NCI-H1092 treated with DMSO at 0.1 percent for 48 hours (cell line): Measurements from ENCODE around the gene CLCN6.
A peak's percentile ranks its signal among the peaks of the same experiment; 100 is the strongest.

Experiments
- DNase-seq: peaks from one replicate; lab custom pipeline; 2025; lab: John Stamatoyannopoulos, UW

The CLCN6 gene

DNA sequence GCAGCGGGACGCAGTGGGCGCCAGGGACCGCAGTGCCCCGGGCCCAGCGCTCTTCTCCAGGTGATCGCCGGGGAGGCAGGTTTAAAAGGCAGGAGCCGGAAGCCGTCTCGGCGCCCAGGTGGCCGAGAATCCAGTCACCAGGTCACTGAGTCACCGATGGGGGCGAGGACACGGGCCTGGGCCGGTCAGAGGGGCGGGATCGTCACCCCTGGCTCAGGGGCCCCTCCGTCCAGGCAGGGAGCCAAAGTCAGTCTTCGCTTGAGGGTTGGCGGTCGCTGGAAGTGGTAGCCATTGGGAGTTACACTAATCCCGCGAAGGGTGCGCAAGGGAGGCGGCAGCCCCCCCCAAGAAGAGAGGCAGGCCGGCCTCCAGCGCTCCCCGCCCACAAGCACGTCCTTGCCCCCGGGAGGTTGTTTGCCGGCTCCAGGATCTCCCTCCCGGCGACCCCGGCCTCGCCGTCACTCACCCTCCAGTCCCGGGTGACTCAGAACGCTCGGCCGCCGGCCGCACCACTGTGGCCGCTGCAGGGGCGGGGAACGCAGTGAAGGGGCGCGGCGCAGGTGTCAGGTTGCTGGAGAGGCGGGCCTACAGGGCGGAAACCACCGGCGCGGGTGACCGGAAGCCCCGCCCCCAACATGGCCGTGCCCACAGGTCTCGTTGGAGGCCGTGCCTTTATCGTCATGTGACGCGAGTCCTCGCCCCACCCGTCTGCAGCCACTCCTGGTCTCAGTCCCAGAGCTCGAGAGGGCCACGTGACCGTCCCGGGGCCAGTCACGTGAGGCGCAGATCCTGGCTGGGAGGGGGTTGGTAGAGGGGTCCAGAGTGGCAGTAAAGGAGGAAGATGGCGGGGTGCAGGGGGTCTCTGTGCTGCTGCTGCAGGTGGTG, at the start of gene CLCN6, which contains the start of gene MTHFR:
TSS of gene CLCN6 (plus strand) at position 770 of the 885 bp plus-strand sequence. CDS start at position 842, 72 bp downstream.
TSS of gene MTHFR (minus strand) at position 543 of the 885 bp plus-strand sequence. CDS start 2,848 bp downstream, outside the sequence.
- peak; percentile 99 for DNase-seq

DNA sequence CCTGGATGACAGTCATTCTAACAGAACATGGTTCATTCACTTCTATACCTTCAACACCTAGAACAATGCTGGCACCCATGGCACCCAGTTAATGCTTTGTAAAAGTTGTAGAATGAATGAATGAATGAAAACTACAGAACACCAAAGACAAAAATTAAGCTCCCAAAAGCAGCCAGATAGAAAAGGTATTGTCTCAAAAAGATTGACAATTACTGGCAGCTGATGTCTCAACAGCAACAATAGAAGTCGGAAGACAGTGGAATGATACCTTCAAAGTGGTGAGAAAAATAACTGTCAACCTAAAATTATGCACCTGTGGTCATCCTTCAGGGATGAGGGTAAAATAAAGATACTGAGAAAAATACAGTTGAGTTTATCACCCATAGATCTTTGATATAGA, 48.9 kb upstream of the CLCN6 start:
- DNase-seq, result no peak

DNA sequence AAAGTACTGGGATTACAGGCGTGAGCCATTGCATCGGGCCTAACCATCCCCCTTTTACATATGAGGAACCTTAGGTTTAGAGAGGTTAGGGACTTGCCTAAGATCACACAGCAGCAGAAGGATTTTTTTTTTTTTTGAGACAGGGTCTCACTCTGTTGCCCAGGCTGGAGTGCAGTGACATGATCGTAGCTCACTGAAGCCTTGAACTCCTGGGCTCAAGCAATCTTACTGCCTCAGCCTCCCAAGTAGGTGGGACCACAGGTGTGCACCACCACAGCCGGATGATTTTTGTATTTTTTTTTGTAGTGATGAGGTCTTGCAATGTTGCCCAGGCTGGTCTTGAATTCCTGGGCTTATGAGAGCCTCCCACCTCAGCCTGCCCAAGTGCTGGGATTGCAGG, 46.2 kb upstream of the CLCN6 start:
- DNase-seq, result no peak

DNA sequence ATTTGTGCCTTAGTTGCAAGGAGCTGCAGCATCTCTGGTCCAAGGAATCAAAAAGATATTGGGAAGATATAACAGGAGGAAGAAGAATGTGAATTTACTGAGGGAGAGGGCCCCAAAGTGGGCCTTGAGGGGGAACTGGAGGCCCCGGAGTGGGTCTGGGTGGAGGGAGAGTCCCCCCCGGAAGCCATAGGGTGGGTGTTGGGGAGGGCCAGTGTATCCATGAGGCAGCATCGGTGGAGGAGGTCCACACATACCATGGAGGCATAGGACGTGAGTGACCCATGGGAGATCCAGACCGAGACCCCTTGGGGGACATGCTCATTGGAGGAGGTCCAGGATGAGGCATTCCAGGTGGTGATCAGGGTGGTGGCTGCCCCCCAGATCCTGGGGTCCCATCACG, 44.7 kb upstream of the CLCN6 start:
- DNase-seq, result no peak

DNA sequence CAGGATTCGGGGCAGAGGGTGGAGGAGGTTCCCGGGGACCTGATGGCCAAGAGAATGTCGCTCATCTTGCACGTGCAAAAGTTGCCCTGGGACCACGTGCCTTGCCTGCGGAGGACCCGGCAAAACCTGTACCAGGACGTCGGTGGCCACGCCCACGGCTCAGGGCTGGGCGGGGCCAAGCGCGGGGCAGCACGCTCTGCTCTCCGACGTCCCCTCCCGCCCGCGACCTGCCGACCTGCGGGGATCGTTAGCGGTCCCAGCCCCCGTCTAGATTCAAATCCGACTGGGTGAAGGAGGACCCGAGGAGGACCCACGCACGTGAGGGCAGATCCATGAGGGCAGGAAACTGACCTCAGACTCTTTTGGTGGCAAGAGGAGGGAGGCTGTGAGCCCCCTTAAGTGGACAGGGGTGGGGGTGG, 44.0 kb upstream of the CLCN6 start, which contains the start of gene C1orf167:
TSS of gene C1orf167 (plus strand) at position 206 of the 419 bp plus-strand sequence. CDS start 2,208 bp downstream, outside the sequence.
- DNase-seq, result no peak

- DNase-seq, result no peak
Measured at GRCh38 chr1:11764115-11764514, 41.9 kb upstream of the CLCN6 start.

DNA sequence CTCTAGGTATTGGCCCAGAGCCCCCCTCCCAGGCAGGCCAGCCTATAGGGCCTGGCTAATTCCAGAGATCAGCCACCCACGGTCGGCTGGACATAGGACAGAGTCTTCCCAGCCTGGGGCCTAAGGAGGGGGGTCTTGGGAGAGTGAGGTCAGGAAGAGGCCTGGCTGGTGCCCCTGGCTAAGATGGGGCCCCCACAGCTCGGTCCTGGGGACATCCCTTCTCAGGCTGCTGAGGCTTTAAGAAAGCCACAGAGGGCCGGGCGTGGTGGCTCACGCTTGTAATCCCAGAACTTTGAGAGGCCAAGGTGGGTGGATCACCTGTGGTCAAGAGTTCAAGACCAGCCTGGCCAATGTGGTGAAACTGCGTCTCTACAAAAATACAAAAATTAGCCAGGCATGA, 41.5 kb upstream of the CLCN6 start:
- no peak for DNase-seq

- DNase-seq, result no peak
Measured at GRCh38 chr1:11765661-11766428, 40.1 kb upstream of the CLCN6 start.

GRCh38 chr1:11766429-11766776, 39.6 kb upstream of the CLCN6 start:
- no peak for DNase-seq

GRCh38 chr1:11767922-11768704, 37.9 kb upstream of the CLCN6 start:
- no peak for DNase-seq

- no peak for DNase-seq
Measured at GRCh38 chr1:11768821-11769220, 37.2 kb upstream of the CLCN6 start.

DNA sequence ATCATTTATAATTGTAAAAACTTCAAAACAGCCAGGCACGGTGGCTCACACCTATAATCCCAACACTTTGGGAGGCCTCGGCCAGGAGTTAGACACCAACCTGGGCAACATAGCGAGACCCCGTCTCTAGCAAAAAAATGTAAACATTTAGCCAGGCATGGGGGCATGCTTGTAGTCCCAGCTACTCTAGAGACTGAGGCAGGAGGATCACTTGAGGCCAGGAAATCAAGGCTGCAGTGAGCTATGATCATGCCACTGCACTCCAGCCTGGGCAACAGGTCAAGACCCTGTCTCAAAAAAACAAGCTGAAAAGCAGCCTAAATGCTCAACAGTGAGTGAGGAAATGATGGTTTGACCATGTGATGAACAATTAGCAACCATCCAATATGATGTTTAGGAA, 36.7 kb upstream of the CLCN6 start:
- DNase-seq, result no peak

GRCh38 chr1:11770011-11770410, 36.0 kb upstream of the CLCN6 start:
- DNase-seq, result no peak

DNA sequence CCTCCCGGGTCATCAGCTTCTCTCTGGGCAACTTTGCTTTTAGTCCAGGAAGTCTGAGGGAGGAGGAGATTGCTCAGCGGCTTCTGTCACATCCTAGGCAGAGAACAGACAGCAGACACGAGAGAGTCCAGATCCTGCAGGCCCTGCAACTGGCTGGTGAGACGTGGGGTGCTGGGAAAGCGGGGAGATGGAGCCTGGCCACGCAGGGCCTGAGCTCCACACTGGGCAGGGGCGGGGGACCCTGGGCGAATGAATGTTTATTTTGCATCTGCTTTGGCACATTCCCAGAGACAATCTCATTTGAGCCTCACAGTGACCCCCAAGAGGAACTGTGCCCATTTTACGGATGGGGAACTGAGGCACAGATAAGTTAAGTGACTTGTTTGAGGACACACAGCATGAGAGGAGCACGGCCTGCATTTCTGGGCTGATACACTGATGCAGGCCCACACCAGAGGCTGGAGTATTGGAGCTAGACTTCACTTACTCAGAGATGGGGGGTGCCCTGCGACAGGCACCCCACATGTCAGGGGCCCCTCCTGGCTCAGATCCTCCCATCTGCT, 34.4 kb upstream of the CLCN6 start:
- no peak for DNase-seq

GRCh38 chr1:11772458-11772857, 33.5 kb upstream of the CLCN6 start:
- DNase-seq, result no peak

DNA sequence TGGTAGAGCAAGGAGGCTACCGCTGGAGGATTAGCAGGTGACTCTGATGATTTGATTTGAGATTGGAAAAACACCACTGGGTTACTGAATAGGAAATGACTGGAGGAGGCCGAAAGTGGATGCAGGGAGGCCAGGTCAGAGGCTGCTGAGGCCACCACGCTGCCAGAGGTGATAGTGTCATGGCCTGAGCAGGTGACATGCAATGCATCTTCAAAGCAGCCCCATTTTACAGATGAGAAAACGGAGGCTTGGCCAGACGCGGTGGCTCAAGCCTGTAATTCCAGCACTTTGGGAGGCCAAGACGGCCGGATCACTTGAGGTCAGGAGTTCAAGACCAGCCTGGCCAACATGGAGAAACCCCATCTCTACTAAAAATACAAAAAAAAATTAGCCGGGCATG, 31.2 kb upstream of the CLCN6 start:
- DNase-seq, result no peak

GRCh38 chr1:11777658-11778322, 28.2 kb upstream of the CLCN6 start:
- DNase-seq, result no peak

- DNase-seq, result no peak
Measured at GRCh38 chr1:11778336-11778735, 27.7 kb upstream of the CLCN6 start.

GRCh38 chr1:11778844-11779623, 27.0 kb upstream of the CLCN6 start:
- DNase-seq, result no peak

DNA sequence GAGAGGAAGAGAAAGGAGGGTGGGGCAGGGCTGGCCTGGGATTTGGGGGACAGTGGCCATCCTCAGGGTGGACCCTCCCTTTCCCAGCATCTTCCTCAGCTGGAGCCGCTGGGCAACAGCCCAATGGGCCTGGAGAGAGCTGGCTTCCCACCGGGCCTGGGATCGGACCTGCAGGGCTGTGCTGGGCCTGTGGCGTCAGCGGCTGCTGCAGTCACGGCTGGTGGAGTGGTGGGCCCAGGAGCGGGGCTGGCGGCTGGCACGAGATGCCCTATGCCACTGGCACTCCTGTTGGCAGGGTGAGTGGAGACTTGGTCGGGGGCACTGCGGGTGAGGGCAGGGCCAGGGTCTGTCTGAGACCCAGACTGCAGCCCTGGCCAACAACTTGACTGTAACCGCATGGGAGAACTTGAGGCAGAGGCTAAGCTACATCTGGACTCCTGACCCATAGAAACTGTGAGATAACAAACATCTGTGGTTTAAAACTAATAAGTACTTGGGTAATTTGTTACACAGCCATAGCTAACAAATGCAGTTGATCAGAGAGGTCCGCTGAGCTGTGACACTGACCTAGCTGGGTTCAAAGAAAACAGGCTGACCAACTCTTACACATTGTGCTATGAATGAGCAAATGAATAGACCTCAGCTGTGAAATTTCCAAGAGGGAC, 26.1 kb upstream of the CLCN6 start:
- no peak for DNase-seq
